ENCODE data around the gene PKDCC. TPM values are rescaled to one million over a fixed set of nuclear protein-coding genes. Genes with fewer than 3 reads are reported as not detected.

Gene PKDCC
- total RNA-seq (not detected), polyA plus RNA-seq (not detected), total RNA-seq (not detected)

DNA sequence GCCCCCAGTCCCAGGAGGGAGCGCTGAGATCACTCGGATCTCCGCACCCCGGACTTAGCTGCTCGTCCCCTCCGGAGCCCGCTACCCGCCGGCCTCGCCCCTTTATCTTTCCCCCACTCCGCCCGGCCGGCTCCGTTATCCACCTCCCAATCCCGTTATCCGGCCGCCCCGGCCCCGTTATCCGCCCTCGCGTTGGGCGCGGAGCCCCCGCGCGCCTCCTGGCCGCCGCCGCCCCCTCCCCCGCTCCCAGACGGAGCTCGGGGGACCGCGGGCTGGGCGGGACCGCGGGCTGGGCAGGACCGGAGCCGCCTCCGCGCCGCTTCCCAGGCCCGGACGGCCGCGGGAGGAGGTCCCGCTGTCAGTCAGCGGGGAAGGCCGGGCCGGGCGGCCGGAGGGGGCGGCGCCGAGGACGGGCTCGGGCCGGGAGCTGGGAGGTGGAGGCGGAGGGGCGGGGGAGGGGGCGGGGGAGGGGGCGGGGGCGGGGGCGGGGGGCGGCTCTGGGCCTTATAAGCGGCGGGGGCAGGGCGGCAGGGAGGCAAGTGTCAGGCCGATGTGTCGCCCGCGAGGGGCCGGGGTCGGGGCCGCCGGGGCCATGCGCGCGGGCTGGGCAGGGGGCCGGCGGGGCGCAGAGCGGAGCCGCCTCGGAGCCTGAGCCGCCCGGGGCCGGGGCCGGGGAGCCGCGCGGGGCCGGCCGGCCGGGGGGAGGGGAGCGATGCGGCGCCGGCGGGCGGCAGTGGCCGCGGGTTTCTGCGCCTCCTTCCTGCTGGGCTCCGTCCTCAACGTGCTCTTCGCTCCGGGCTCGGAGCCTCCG, at the start of gene PKDCC:
TSS of gene PKDCC (plus strand) at position 534 of the 811 bp plus-strand sequence. CDS start at position 713, 179 bp downstream.
- no peaks in the 10 kb centered on the region for H3K36me3 Mint-ChIP-seq
- ChIA-PET CTCF (no interaction called here), POLR2A (no interaction called here)
- H3K27ac Mint-ChIP-seq: no peak within 1 kb of the TSS
- H3K36me3 ChIP-seq (ENCODE audit: control insufficient read depth in 2 of 3, insufficient read depth in 3 of 3, low read length in 3 of 3): no peaks in the 10 kb centered on the region
- intact Hi-C loops (cut with micrococcal nuclease): loop anchor here in 1 of 2 donors (1.0 kb wide), 1 partner anchor 206 kb away; no protein-coding TSS in a partner anchor
- peaks cover 0 to 3% (median 0%) of the 10 kb centered on the region in 11 donors for H3K9me3 Mint-ChIP-seq
- no peaks in the 10 kb centered on the region for H3K4me1 ChIP-seq (ENCODE audit: control insufficient read depth in 2 of 2, insufficient read depth in 2 of 2, low read length in 2 of 2)
- peaks cover 45 to 74% (median 58%) of the 10 kb centered on the region in 5 donors for H3K27me3 Mint-ChIP-seq
- H3K4me3 ChIP-seq (ENCODE audit: low read length): no peak within 1 kb of the TSS
- no peaks in the 10 kb centered on the region for H3K9me3 ChIP-seq (ENCODE audit: control insufficient read depth in 2 of 3, low read length in 3 of 3)
- no peak within 1 kb of the TSS for H3K27ac ChIP-seq (ENCODE audit: low read depth, low read length)
- H3K4me1 Mint-ChIP-seq: peaks cover 0 to 21% (median 4%) of the 10 kb centered on the region in 7 donors
- ATAC-seq: peak; percentile 49
- H3K27me3 ChIP-seq (ENCODE audit: control insufficient read depth in 2 of 2, insufficient read depth in 2 of 2, low read length in 2 of 2): peaks cover 0 to 3% of the 10 kb centered on the region in 2 donors
- DNase-seq: peak in 4 of 9 donors; percentile 11 to 45 (median 16)
- peak within 1 kb of the TSS; percentile 53 to 85 (median 79) for H3K4me3 Mint-ChIP-seq

- intact Hi-C loops (cut with micrococcal nuclease): no loop called here
- DNase-seq (no peak), ATAC-seq (no peak)
- Mint-ChIP-seq H3K27me3 (peaks cover 2 to 19% (median 10%) of the 10 kb centered on the region in 5 donors), H3K36me3 (peaks cover 0 to 2% (median 0%) of the 10 kb centered on the region in 5 donors), H3K9me3 (peaks cover 4 to 13% (median 8%) of the 10 kb centered on the region in 11 donors), H3K4me1 (no peaks in the 10 kb centered on the region), H3K4me3 (no peak overlapping the region), H3K27ac (no peak overlapping the region)
- H3K27me3 ChIP-seq (ENCODE audit: control insufficient read depth in 2 of 2, insufficient read depth in 2 of 2, low read length in 2 of 2): no peaks in the 10 kb centered on the region
- no peak overlapping the region for H3K27ac ChIP-seq (ENCODE audit: low read depth, low read length)
- H3K9me3 ChIP-seq (ENCODE audit: control insufficient read depth in 2 of 3, low read length in 3 of 3): no peaks in the 10 kb centered on the region
- H3K36me3 ChIP-seq (ENCODE audit: control insufficient read depth in 2 of 3, insufficient read depth in 3 of 3, low read length in 3 of 3): no peaks in the 10 kb centered on the region
- H3K4me1 ChIP-seq (ENCODE audit: control insufficient read depth in 2 of 2, insufficient read depth in 2 of 2, low read length in 2 of 2): no peaks in the 10 kb centered on the region
- CTCF ChIA-PET: no interaction called here
- no peak overlapping the region for H3K4me3 ChIP-seq (ENCODE audit: low read length)
- POLR2A ChIA-PET: no interaction called here
These were observed 49.4 kb upstream of the PKDCC start for GRCh38 chr2:41998186-41999127.

DNA sequence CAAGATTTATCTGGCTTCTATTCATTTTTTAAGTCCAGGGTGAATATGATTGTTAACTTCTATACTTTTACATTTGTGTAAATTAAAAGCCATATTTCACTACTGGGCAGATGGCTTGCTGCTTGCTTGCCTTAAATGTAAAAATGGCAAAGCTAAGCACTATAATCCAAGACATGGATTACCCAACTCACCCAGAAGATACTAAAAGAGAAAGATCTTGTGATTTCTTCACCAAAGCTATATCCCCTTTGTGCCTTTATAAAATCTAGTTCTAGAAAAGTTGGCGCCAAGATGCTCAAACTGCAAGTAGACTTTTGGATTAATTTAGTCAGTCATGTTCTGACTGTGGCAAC, 48.7 kb upstream of the PKDCC start:
- ChIA-PET CTCF (no interaction called here), POLR2A (no interaction called here)
- Mint-ChIP-seq H3K4me1 (no peaks in the 10 kb centered on the region), H3K36me3 (peaks cover 0 to 3% (median 2%) of the 10 kb centered on the region in 5 donors), H3K27ac (no peak overlapping the region), H3K4me3 (no peak overlapping the region), H3K9me3 (peaks cover 5 to 17% (median 11%) of the 10 kb centered on the region in 11 donors), H3K27me3 (peaks cover 2 to 19% (median 12%) of the 10 kb centered on the region in 5 donors)
- no peak overlapping the region for H3K4me3 ChIP-seq (ENCODE audit: low read length)
- no peaks in the 10 kb centered on the region for H3K27me3 ChIP-seq (ENCODE audit: control insufficient read depth in 2 of 2, insufficient read depth in 2 of 2, low read length in 2 of 2)
- no peaks in the 10 kb centered on the region for H3K4me1 ChIP-seq (ENCODE audit: control insufficient read depth in 2 of 2, insufficient read depth in 2 of 2, low read length in 2 of 2)
- no peak for DNase-seq
- ATAC-seq: no peak
- peaks cover 0 to 5% (median 0%) of the 10 kb centered on the region in 3 experiments for H3K9me3 ChIP-seq (ENCODE audit: control insufficient read depth in 2 of 3, low read length in 3 of 3)
- H3K36me3 ChIP-seq (ENCODE audit: control insufficient read depth in 2 of 3, insufficient read depth in 3 of 3, low read length in 3 of 3): no peaks in the 10 kb centered on the region
- H3K27ac ChIP-seq (ENCODE audit: low read depth, low read length): no peak overlapping the region
- intact Hi-C loops (cut with micrococcal nuclease): no loop called here

GRCh38 chr2:41999592-42000281, 48.1 kb upstream of the PKDCC start:
- DNase-seq: no peak
- ATAC-seq: no peak
- H3K27ac Mint-ChIP-seq: no peak overlapping the region
- H3K4me1 Mint-ChIP-seq: no peaks in the 10 kb centered on the region
- peaks cover 5 to 19% (median 15%) of the 10 kb centered on the region in 11 donors for H3K9me3 Mint-ChIP-seq
- H3K36me3 Mint-ChIP-seq: peaks cover 0 to 8% (median 5%) of the 10 kb centered on the region in 5 donors
- ChIA-PET POLR2A (no interaction called here), CTCF (no interaction called here)
- H3K4me3 ChIP-seq (ENCODE audit: low read length): no peak overlapping the region
- H3K27me3 Mint-ChIP-seq: peaks cover 2 to 19% (median 12%) of the 10 kb centered on the region in 5 donors
- peaks cover 0 to 8% (median 0%) of the 10 kb centered on the region in 3 experiments for H3K9me3 ChIP-seq (ENCODE audit: control insufficient read depth in 2 of 3, low read length in 3 of 3)
- no peak overlapping the region for H3K4me3 Mint-ChIP-seq
- H3K27ac ChIP-seq (ENCODE audit: low read depth, low read length): no peak overlapping the region
- H3K27me3 ChIP-seq (ENCODE audit: control insufficient read depth in 2 of 2, insufficient read depth in 2 of 2, low read length in 2 of 2): no peaks in the 10 kb centered on the region
- intact Hi-C loops (cut with micrococcal nuclease): no loop called here
- no peaks in the 10 kb centered on the region for H3K4me1 ChIP-seq (ENCODE audit: control insufficient read depth in 2 of 2, insufficient read depth in 2 of 2, low read length in 2 of 2)
- no peaks in the 10 kb centered on the region for H3K36me3 ChIP-seq (ENCODE audit: control insufficient read depth in 2 of 3, insufficient read depth in 3 of 3, low read length in 3 of 3)

- Histone ChIP-seq H3K36me3 (ENCODE audit: control insufficient read depth in 2 of 3, insufficient read depth in 3 of 3, low read length in 3 of 3) (no peaks in the 10 kb centered on the region), H3K9me3 (ENCODE audit: control insufficient read depth in 2 of 3, low read length in 3 of 3) (peaks cover 0 to 8% (median 0%) of the 10 kb centered on the region in 3 experiments), H3K4me3 (ENCODE audit: low read length) (no peak overlapping the region), H3K27ac (ENCODE audit: low read depth, low read length) (no peak overlapping the region), H3K27me3 (ENCODE audit: control insufficient read depth in 2 of 2, insufficient read depth in 2 of 2, low read length in 2 of 2) (no peaks in the 10 kb centered on the region), H3K4me1 (ENCODE audit: control insufficient read depth in 2 of 2, insufficient read depth in 2 of 2, low read length in 2 of 2) (no peaks in the 10 kb centered on the region)
- ATAC-seq: no peak
- Mint-ChIP-seq H3K27me3 (peaks cover 11 to 33% (median 18%) of the 10 kb centered on the region in 5 donors), H3K27ac (no peak overlapping the region), H3K36me3 (peaks cover 0 to 8% (median 5%) of the 10 kb centered on the region in 5 donors), H3K4me1 (peaks cover 0 to 2% (median 0%) of the 10 kb centered on the region in 7 donors), H3K9me3 (peaks cover 7 to 30% (median 18%) of the 10 kb centered on the region in 11 donors), H3K4me3 (no peak overlapping the region)
- ChIA-PET POLR2A (no interaction called here), CTCF (no interaction called here)
- no peak for DNase-seq
- intact Hi-C loops (cut with micrococcal nuclease): no loop called here
These were observed 46.1 kb upstream of the PKDCC start for GRCh38 chr2:42001711-42002201.

DNA sequence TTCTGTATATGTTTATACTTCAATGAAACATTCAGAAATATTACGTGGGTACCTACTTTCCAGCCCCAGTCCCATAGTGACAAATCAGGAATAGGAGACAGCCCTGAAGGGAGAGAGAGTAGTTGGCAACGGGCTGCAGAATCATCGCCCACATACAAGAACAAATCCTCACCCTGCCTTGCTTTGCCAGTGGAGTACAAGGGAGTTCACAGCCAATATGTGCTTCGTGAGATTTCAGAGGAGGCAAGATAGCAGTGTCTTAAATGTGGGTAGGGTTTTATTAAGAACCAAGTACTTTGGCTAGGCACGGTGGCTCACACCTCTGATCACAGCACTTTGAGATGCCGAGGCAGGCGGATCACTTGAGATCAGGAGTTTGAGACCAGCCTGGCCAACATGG, 40.3 kb upstream of the PKDCC start:
- intact Hi-C loops (cut with micrococcal nuclease): no loop called here
- Mint-ChIP-seq H3K27ac (no peak overlapping the region), H3K36me3 (peaks cover 0 to 8% (median 5%) of the 10 kb centered on the region in 5 donors), H3K4me3 (no peak overlapping the region), H3K27me3 (peaks cover under 1 to 31% (median 18%) of the 10 kb centered on the region in 5 donors), H3K4me1 (peaks cover 5 to 17% (median 11%) of the 10 kb centered on the region in 7 donors), H3K9me3 (peaks cover 6 to 30% (median 15%) of the 10 kb centered on the region in 11 donors)
- DNase-seq: no peak
- CTCF ChIA-PET: no interaction called here
- no peak overlapping the region for H3K27ac ChIP-seq (ENCODE audit: low read depth, low read length)
- no peak for ATAC-seq
- no peak overlapping the region for H3K4me3 ChIP-seq (ENCODE audit: low read length)
- peaks cover 0 to 8% (median 0%) of the 10 kb centered on the region in 3 experiments for H3K9me3 ChIP-seq (ENCODE audit: control insufficient read depth in 2 of 3, low read length in 3 of 3)
- POLR2A ChIA-PET: no interaction called here
- H3K4me1 ChIP-seq (ENCODE audit: control insufficient read depth in 2 of 2, insufficient read depth in 2 of 2, low read length in 2 of 2): no peaks in the 10 kb centered on the region
- no peaks in the 10 kb centered on the region for H3K36me3 ChIP-seq (ENCODE audit: control insufficient read depth in 2 of 3, insufficient read depth in 3 of 3, low read length in 3 of 3)
- no peaks in the 10 kb centered on the region for H3K27me3 ChIP-seq (ENCODE audit: control insufficient read depth in 2 of 2, insufficient read depth in 2 of 2, low read length in 2 of 2)

Data from naive thymus-derived CD4-positive, alpha-beta T cell (primary cell).